Measurements from ENCODE around the gene FLG.
"Not testable (repeated sequence)": the region's sequence is repeated elsewhere in the genome, so short reads cannot be mapped to it uniquely, and the experiment has no call there.

Gene FLG

GRCh38 chr1:152325111-152325510, at the start of gene FLG:
Gene FLG, minus strand, starts transcription at chr1:152325239. Its CDS starts 9,783 bp downstream, at chr1:152315456.
- DNase-seq (ENCODE audit: low read depth), result no peak

GRCh38 chr1:152374451-152374850, 49.4 kb upstream of the FLG start:
- DNase-seq (ENCODE audit: low read depth), result no peak

DNA sequence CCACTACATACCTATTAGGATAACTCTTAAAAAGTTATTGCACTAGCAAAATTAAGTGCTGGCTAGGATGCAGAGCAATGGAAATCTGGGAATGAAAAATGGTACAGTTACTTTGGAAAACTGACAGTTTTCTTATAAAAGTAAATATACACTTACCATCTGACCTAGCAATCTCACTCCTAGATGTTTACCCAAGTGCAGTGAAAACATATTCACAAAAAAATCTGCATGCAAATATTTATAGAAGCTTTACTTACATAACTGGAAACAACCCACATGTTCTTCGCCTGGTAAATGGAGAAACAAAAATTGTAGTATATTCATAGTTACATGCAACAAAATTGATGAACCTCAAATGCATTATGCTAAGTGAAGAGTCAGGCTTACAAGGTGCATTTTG, 47.6 kb upstream of the FLG start:
- no peak for DNase-seq (ENCODE audit: low read depth)

GRCh38 chr1:152367436-152367835, 42.4 kb upstream of the FLG start:
- no peak for DNase-seq (ENCODE audit: low read depth)

- no peak for DNase-seq (ENCODE audit: low read depth)
Measured at GRCh38 chr1:152359906-152360305, 34.9 kb upstream of the FLG start, which contains the start of gene FLG2. Gene FLG2, minus strand, starts transcription at chr1:152360006. Its CDS starts 1,122 bp downstream, at chr1:152358884.

DNA sequence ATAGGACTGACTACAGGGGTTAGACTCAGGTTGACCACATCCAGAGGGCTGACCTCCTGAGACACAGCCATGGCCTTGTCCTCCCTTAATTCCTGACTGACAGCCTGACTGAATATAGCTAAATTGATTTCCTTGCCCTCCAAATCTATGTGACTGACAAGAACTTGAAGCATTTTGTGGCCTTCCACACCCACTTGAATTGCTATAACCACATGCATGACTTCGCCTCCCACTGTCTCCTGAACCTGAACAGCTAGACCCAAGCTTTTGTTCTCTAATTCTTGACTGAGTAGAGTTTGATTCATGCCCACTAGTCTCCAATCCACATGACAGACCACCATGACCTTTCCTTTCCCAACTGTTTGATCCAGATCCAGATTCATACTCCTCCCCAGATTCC, 31.7 kb upstream of the FLG start:
- DNase-seq (ENCODE audit: low read depth), result no peak

DNA sequence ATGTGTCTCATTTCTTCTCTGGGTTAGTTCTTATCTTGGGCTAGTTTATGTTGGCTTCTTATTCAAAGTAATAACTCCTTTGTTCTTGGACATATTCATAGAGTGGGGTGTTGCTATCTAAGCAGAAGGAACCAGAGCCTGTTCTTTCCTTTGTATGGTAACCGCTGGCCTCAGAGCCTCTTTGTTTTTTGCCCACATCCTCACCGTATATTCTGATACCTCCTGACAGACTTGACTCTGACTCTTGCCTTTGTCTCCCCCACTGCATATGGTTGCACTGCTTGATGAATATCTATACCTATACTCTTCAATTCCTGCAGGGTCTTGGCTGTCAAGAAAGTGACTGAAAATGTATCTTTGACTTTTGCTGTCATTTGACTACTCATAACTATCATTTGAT, 24.6 kb upstream of the FLG start:
- DNase-seq (ENCODE audit: low read depth), result no peak

GRCh38 chr1:152348447-152348846, 23.4 kb upstream of the FLG start:
- DNase-seq (ENCODE audit: low read depth), result no peak

DNA sequence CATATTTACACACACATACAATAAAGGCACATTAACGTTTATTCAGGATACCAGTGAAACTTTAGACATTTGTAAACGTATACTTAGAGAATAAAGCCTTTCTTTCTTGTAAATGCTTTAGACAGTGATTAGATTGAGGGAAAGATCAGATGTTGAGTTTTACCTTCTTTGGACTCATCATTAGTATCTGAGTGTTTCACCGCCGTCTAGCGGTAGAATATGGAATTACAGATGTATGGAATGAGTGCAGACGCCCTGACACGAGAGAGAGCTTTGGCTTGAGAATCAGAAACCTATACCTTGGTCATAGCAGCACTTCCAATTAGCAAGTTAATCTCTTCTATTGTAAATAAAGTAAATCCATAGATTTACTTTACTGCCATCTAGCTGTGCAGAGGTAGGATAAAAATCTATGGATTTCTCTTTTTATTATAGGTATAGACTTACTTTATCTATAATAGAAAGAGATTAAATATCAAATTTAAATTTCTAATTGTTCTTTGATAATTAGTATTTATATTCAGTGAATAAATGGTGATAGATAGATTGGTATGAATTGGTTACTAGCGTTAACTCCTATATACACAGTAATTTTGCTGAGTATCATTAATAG, 22.2 kb upstream of the FLG start:
- peak; percentile 64 for DNase-seq (ENCODE audit: low read depth)

- no peak for DNase-seq (ENCODE audit: low read depth)
Measured at GRCh38 chr1:152344438-152344837, 19.4 kb upstream of the FLG start.

DNA sequence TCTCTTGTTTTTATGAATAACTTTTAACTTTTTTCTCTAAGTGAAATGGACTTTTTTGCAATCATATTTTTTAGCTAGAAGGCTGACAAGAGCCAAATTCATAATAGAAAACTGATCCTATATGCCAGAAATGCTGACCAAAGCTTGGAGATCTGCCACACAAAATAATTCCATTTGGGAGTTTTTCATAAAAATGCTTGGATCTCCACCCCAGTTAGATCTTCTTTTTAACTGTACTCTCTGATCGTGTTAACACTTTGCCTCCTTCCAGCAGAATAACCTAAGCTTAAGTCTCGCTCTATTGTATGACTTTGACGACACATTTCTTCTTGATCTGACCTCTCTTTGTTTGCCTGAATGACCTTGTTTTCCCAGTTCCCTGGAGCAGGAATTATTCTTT, 18.0 kb upstream of the FLG start:
- DNase-seq (ENCODE audit: low read depth), result no peak

GRCh38 chr1:152335399-152335798, 10.4 kb upstream of the FLG start:
- no peak for DNase-seq (ENCODE audit: low read depth)

GRCh38 chr1:152328801-152329391, 3.9 kb upstream of the FLG start:
- DNase-seq (ENCODE audit: low read depth), result peak; percentile 64

DNA sequence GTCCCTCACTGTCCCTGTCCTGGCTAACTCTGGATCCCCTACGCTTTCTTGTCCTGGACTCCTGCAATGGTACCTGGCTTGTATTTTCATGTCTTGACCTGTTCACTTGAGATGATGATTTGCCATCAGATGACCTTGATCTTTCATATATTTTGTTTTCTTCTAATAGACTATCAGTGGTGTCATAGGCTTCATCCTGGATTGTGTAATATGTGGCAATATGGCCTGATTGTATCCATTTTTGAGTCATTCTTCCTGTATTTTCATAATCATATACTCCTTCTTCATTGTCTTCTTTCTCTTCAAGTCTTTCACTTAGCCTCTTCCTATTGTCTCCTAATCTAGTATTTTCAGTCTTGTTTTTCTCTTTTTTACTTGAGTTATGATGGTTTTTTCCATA, 11.1 kb downstream of the FLG start:
- no peak for DNase-seq (ENCODE audit: low read depth)

- DNase-seq (ENCODE audit: low read depth), result no peak
Measured at GRCh38 chr1:152313319-152313801, 11.7 kb downstream of the FLG start.

DNA sequence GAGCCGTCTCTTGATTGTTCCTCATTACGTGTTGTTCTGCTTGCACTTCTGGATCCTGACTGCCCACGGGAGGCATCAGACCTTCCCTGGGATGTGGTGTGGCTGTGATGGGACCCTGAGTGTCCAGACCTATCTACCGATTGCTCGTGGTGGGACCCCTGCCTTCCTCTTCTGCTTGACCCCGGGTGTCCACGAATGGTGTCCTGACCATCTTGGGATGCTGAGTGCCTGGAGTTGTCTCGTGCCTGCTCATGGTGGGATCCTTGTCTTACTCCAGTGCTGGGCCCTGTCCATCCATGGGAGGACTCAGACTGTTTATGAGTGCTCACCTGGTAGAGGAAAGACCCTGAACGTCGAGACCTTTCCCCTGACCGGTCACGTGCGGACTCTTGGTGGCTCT, 12.9 kb downstream of the FLG start:
- DNase-seq (ENCODE audit: low read depth), result not testable (repeated sequence)

DNA sequence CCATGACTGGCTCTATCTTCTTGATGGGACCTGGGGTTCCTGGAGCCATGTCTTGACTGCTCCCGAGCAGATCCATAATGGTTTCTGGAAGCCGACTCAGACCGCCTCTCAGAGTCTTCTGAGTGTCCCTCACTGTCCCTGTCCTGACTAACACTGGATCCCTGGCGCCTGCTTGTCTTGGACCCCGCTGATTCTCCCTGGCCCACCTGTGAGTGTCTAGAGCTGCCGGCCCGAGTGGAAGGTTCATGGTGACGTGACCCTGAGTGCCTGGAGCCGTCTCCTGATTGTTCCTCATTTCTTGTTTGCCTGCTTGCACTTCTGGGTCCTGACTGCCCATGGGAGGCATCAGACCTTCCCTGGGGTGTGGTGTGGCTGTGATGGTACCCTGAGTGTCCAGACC, 15.1 kb downstream of the FLG start:
- no peak for DNase-seq (ENCODE audit: low read depth)

- DNase-seq (ENCODE audit: low read depth), result not testable (repeated sequence)
Measured at GRCh38 chr1:152309320-152309901, 15.6 kb downstream of the FLG start.

DNA sequence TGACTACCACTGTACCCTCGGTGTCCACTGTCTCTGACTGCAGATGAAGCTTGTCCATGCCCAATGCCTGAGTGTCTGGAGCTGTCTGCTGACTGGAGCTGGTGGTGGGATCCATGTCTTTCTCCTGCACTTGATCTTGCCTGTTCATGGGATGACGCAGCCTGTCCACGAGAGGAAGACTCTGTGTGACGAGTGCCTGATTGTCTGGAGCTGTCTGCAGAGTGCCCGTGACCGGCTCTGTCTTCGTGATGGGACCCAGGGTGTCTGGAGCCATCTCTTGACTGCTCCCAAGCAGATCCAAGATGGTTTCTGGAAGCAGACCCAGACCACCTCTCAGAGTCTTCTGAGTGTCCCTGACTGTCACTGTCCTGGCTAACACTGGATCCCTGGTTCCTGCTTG, 16.3 kb downstream of the FLG start:
- DNase-seq (ENCODE audit: low read depth), result not testable (repeated sequence)

- not testable (repeated sequence) for DNase-seq (ENCODE audit: low read depth)
Measured at GRCh38 chr1:152307970-152308369, 17.1 kb downstream of the FLG start.

DNA sequence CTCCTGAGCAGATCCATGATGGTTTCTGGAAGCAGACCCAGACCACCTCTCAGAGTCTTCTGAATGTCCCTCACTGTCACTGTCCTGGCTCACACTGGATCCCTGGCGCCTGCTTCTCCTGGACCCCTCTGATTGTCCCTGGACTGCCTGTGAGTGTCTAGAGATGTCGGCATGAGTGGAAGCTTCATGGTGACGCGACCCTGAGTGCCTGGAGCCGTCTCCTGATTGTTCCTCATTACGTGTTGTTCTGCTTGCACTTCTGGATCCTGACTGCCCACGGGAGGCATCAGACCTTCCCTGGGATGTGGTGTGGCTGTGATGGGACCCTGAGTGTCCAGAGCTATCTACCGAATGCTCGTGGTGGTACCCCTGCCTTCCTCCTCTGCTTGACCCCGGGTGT, 18.9 kb downstream of the FLG start:
- DNase-seq (ENCODE audit: low read depth), result not testable (repeated sequence)

GRCh38 chr1:152304773-152305172, 20.3 kb downstream of the FLG start:
- not testable (repeated sequence) for DNase-seq (ENCODE audit: low read depth)

GRCh38 chr1:152303139-152303872, 21.7 kb downstream of the FLG start:
- not testable (repeated sequence) for DNase-seq (ENCODE audit: low read depth)

Data from EH (cell line).